CD4-positive, CD25-positive, alpha-beta regulatory T cell (primary cell): ENCODE data around the gene TRIM72. TPM values are rescaled to one million over a fixed set of nuclear protein-coding genes. Genes with fewer than 3 reads are reported as not detected.

Experiments
- ATAC-seq, 2 donors: fragments of 150-1000 bp; cut with Tn5 transposase; one replicate each; pipeline ENCODE4 v1.10.0; 2021; ENCODE audit warnings: low read depth in 2 of 2, moderate number of reproducible peaks in 2 of 2, moderate library complexity in 1 of 2
- DNase-seq, 3 donors: peaks; one replicate each; pipeline versions ENCODE4 v3.0.0 to v3.0.0-alpha.2; 2012 to 2022; ENCODE audit warnings: mixed read lengths in 1 of 3
- H3K27ac ChIP-seq: one replicate; pipeline ENCODE4 v1.7.0; 2013; ENCODE audit warnings: mild to moderate bottlenecking, low read length; ENCODE audit not compliant: insufficient read depth, poor library complexity, severe bottlenecking
- H3K27me3 ChIP-seq: one replicate; pipeline ENCODE4 v1.7.0; 2013; ENCODE audit warnings: low read length; ENCODE audit not compliant: control insufficient read depth, insufficient read depth
- H3K36me3 ChIP-seq: one replicate; pipeline ENCODE4 v1.7.0; 2013; ENCODE audit warnings: mild to moderate bottlenecking, low read length, moderate library complexity; ENCODE audit not compliant: control insufficient read depth, insufficient read depth
- H3K4me1 ChIP-seq: 2 replicates; pipeline ENCODE4 v1.7.0; 2013; ENCODE audit warnings: mild to moderate bottlenecking, low read length; ENCODE audit not compliant: insufficient read depth, control insufficient read depth, poor library complexity, severe bottlenecking
- H3K4me3 ChIP-seq: one replicate; pipeline ENCODE4 v1.7.0; 2013; ENCODE audit warnings: low read depth, mild to moderate bottlenecking, low read length, moderate library complexity
- H3K9me3 ChIP-seq, 2 experiments: 1 replicate in 1 of 2; 2 replicates in 1 of 2; pipeline ENCODE4 v1.7.0; 2013; ENCODE audit warnings: low read length in 2 of 2, mild to moderate bottlenecking in 1 of 2, moderate library complexity in 1 of 2; ENCODE audit not compliant: control insufficient read depth in 2 of 2
- H3K27ac Mint-ChIP-seq, 3 donors: one replicate each; pipeline ENCODE4 v1.8.0; 2020 to 2022; ENCODE audit warnings: mild to moderate bottlenecking in 3 of 3, mixed read lengths in 3 of 3, moderate library complexity in 2 of 3
- H3K27me3 Mint-ChIP-seq: one replicate; pipeline ENCODE4 v1.8.0; 2022; ENCODE audit warnings: mild to moderate bottlenecking, mixed read lengths
- H3K36me3 Mint-ChIP-seq: one replicate; pipeline ENCODE4 v1.8.0; 2020; ENCODE audit warnings: mixed read lengths
- H3K4me1 Mint-ChIP-seq, 4 donors: one replicate each; pipeline ENCODE4 v1.8.0; 2020 to 2022; ENCODE audit warnings: mixed read lengths in 4 of 4, mild to moderate bottlenecking in 1 of 4
- H3K4me3 Mint-ChIP-seq, 4 donors: one replicate each; pipeline ENCODE4 v1.8.0; 2020 to 2022; ENCODE audit warnings: mild to moderate bottlenecking in 4 of 4, mixed read lengths in 4 of 4, moderate library complexity in 3 of 4
- H3K9me3 Mint-ChIP-seq, 7 donors: one replicate each; pipeline ENCODE4 v1.8.0; 2020 to 2022; ENCODE audit warnings: mixed read lengths in 7 of 7, mild to moderate bottlenecking in 3 of 7, moderate library complexity in 2 of 7
- polyA plus RNA-seq, 4 donors: library from polyadenylated mRNA; unstranded; fragments of 300-500 nt; fragmentation: Illumina TruSeq; gene quantifications; one replicate each; pipeline ENCODE4 v1.2.3, GENCODE V29; 2021
- total RNA-seq: library from RNA; stranded (reverse); gene quantifications from one replicate; pipeline ENCODE4 v1.2.3, GENCODE V29; 2022

TRIM72 gene
- total and polyA plus RNA-seq, 5 donors from 2014 or later, result 0.20 TPM; not detected in 4

- no peaks in the 10 kb centered on the region for H3K27me3 ChIP-seq
- Mint-ChIP-seq H3K36me3 (peaks cover 93% of the 10 kb centered on the region), H3K9me3 (peaks cover 0 to 2% (median 0%) of the 10 kb centered on the region in 7 donors), H3K27ac (peak overlapping the region in 2 of 3 donors; percentile 26 to 28), H3K4me1 (peaks cover 50 to 92% (median 81%) of the 10 kb centered on the region in 4 donors), H3K4me3 (peak overlapping the region; percentile 1 to 87 (median 10)), H3K27me3 (no peaks in the 10 kb centered on the region)
- peaks cover 99% of the 10 kb centered on the region for H3K36me3 ChIP-seq
- H3K9me3 ChIP-seq, result no peaks in the 10 kb centered on the region
- H3K4me1 ChIP-seq, result peaks cover 45% of the 10 kb centered on the region
- no peak overlapping the region for H3K4me3 ChIP-seq
- ATAC-seq (no peak), DNase-seq (no peak)
- H3K27ac ChIP-seq, result no peak overlapping the region
These were observed 26.8 kb upstream of the TRIM72 start for GRCh38 chr16:31186930-31187807.

DNA sequence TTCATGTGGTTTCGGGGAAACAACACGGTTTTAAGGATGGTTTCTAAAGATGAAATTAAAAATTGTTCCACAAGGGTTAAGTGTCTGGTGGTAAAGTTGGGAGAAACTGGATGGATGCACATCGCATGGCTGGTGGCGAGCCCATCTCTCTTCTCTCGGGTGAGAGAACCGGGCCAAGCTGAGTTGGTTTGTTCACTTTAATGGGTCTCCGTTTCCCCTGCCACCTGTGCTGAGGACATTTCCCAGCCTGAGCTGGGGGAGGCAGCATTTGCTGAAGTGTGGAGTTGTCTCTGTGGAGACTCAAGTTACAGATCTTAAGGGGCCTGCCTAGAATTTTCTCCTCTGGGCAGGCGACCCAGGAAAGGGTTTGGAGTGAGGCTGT, 26.1 kb upstream of the TRIM72 start:
- Histone ChIP-seq H3K36me3 (peaks cover 99% of the 10 kb centered on the region), H3K27me3 (no peaks in the 10 kb centered on the region), H3K4me1 (peaks cover 39% of the 10 kb centered on the region), H3K27ac (no peak overlapping the region), H3K4me3 (no peak overlapping the region), H3K9me3 (no peaks in the 10 kb centered on the region)
- Mint-ChIP-seq H3K27me3 (peaks cover 3% of the 10 kb centered on the region), H3K27ac (peak overlapping the region in 1 of 3 donors; percentile 28), H3K36me3 (peaks cover 88% of the 10 kb centered on the region), H3K9me3 (peaks cover 0 to 2% (median 0%) of the 10 kb centered on the region in 7 donors), H3K4me1 (peaks cover 51 to 88% (median 76%) of the 10 kb centered on the region in 4 donors), H3K4me3 (peak overlapping the region in 1 of 4 donors; percentile 87)
- DNase-seq, result no peak
- ATAC-seq, result no peak

DNA sequence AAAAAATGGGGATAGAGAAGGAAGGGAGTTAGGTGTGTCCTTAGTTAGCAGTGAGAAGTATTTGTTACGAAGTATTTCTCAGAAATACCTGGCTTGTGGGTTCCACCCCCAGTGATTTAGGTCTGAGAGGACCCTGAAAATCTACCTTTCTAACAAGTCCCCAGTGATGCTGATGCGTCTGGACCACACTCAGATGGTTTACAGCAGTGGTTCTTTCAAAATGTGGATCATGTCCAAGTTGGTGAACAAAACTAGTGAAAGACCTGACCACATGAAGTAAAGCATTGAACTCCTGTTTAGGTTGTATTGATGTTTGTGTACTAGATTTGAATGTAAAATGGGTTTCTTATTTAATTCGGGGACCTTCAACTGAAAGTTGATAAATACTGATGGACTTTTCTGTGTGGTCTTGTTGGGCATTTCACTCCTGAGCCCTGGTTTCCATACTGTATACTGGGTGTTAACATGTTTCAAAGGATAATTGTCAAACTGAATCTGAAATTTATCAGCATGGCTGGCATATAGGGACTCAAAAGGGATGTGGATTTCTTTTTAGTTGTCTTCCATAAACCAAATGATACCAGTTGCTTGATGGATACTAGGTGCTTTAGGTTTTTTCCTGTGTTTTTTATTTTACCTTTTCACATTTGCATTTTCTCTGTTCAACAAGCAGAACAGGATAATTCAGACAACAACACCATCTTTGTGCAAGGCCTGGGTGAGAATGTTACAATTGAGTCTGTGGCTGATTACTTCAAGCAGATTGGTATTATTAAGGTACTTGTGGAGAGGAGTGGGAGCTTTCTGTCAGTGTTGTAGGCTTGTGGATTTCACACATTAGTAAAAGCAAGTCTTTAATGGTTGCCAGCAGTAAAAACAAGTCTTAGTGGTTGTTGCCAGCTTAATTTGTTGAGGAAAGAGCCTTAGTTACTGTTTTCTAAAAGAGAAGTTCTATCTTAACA, 25.2 kb upstream of the TRIM72 start:
- Histone ChIP-seq H3K36me3 (peaks cover 99% of the 10 kb centered on the region), H3K9me3 (no peaks in the 10 kb centered on the region), H3K4me1 (peaks cover 29% of the 10 kb centered on the region), H3K27me3 (no peaks in the 10 kb centered on the region), H3K4me3 (no peak overlapping the region), H3K27ac (peak overlapping the region; percentile 30)
- peak overlapping the region in 1 of 4 donors; percentile 87 for H3K4me3 Mint-ChIP-seq
- DNase-seq (no peak), ATAC-seq (no peak)
- peaks cover 85% of the 10 kb centered on the region for H3K36me3 Mint-ChIP-seq
- H3K9me3 Mint-ChIP-seq, result peaks cover 0 to 2% (median 0%) of the 10 kb centered on the region in 7 donors
- peaks cover 6% of the 10 kb centered on the region for H3K27me3 Mint-ChIP-seq
- peak overlapping the region in 1 of 3 donors; percentile 61 for H3K27ac Mint-ChIP-seq
- peaks cover 53 to 86% (median 73%) of the 10 kb centered on the region in 4 donors for H3K4me1 Mint-ChIP-seq

GRCh38 chr16:31189412-31189778, 24.5 kb upstream of the TRIM72 start:
- Histone ChIP-seq H3K36me3 (peaks cover 99% of the 10 kb centered on the region), H3K9me3 (no peaks in the 10 kb centered on the region), H3K4me3 (no peak overlapping the region), H3K27me3 (no peaks in the 10 kb centered on the region), H3K4me1 (peaks cover 29% of the 10 kb centered on the region), H3K27ac (peak overlapping the region; percentile 30)
- Mint-ChIP-seq H3K27me3 (peaks cover 6% of the 10 kb centered on the region), H3K9me3 (peaks cover 0 to 2% (median 0%) of the 10 kb centered on the region in 7 donors), H3K27ac (peak overlapping the region in 2 of 3 donors; percentile 4 to 61), H3K4me1 (peaks cover 51 to 87% (median 69%) of the 10 kb centered on the region in 4 donors), H3K4me3 (peak overlapping the region in 1 of 4 donors; percentile 87), H3K36me3 (peaks cover 87% of the 10 kb centered on the region)
- ATAC-seq (no peak), DNase-seq (no peak)

GRCh38 chr16:31190061-31190460, 23.9 kb upstream of the TRIM72 start:
- peaks cover 100% of the 10 kb centered on the region for H3K36me3 ChIP-seq
- no peak overlapping the region for H3K4me3 ChIP-seq
- no peak overlapping the region for H3K27ac ChIP-seq
- Mint-ChIP-seq H3K9me3 (peaks cover 0 to 2% (median 0%) of the 10 kb centered on the region in 7 donors), H3K27ac (peak overlapping the region in 2 of 3 donors; percentile 61 to 72), H3K4me1 (peaks cover 50 to 81% (median 66%) of the 10 kb centered on the region in 4 donors), H3K4me3 (peak overlapping the region in 3 of 4 donors; percentile 36 to 86 (median 43)), H3K36me3 (peaks cover 86% of the 10 kb centered on the region), H3K27me3 (peaks cover 6% of the 10 kb centered on the region)
- ATAC-seq (no peak), DNase-seq (no peak)
- no peaks in the 10 kb centered on the region for H3K9me3 ChIP-seq
- H3K27me3 ChIP-seq, result no peaks in the 10 kb centered on the region
- H3K4me1 ChIP-seq, result peaks cover 33% of the 10 kb centered on the region

- no peaks in the 10 kb centered on the region for H3K27me3 ChIP-seq
- Mint-ChIP-seq H3K9me3 (peaks cover 0 to 2% (median 0%) of the 10 kb centered on the region in 7 donors), H3K27me3 (peaks cover 6% of the 10 kb centered on the region), H3K36me3 (peaks cover 83% of the 10 kb centered on the region), H3K27ac (peak overlapping the region in 1 of 3 donors; percentile 72), H3K4me3 (peak overlapping the region in 3 of 4 donors; percentile 30 to 86 (median 34)), H3K4me1 (peaks cover 46 to 72% (median 62%) of the 10 kb centered on the region in 4 donors)
- H3K4me3 ChIP-seq, result no peak overlapping the region
- H3K9me3 ChIP-seq, result no peaks in the 10 kb centered on the region
- peaks cover 99% of the 10 kb centered on the region for H3K36me3 ChIP-seq
- ATAC-seq (no peak), DNase-seq (no peak)
- no peak overlapping the region for H3K27ac ChIP-seq
- peaks cover 28% of the 10 kb centered on the region for H3K4me1 ChIP-seq
These were observed 23.0 kb upstream of the TRIM72 start for GRCh38 chr16:31190818-31191444.
